Activated naive CD8-positive, alpha-beta T cell treated with anti-CD3 and anti-CD28 coated beads, Interleukin-2, amount 50 U/mL, for 16 hours (primary cell): ENCODE results near the gene ARHGAP12.
A peak's percentile ranks its signal among the peaks of the same experiment; 100 is the strongest.

ENCODE experiments used
- DNase-seq: peaks from one replicate; pipeline ENCODE4 v3.0.0-alpha.2; 2020; ENCODE audit warnings: low read depth, low spot score

Gene ARHGAP12

DNA sequence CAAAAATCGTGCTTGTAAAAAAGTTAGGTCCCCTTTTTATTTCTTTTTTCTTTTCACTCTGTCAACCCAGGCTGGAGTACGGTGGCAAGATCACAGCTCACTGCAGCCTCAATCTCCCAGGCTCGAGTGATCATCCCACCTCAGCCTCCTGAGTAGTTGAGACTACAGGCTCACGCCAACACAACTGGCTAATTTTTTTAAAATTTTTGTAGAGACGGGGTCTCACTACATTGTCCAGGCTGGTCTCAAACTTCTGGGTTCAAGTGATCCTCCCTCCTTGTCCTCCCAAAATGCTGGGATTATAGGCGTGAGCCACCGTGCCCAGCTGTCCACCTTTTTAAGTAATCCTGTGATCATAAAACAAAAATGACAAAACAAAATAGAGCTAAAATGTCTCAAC is 19.4 kb upstream of the ARHGAP12 start:
- no peak for DNase-seq

DNA sequence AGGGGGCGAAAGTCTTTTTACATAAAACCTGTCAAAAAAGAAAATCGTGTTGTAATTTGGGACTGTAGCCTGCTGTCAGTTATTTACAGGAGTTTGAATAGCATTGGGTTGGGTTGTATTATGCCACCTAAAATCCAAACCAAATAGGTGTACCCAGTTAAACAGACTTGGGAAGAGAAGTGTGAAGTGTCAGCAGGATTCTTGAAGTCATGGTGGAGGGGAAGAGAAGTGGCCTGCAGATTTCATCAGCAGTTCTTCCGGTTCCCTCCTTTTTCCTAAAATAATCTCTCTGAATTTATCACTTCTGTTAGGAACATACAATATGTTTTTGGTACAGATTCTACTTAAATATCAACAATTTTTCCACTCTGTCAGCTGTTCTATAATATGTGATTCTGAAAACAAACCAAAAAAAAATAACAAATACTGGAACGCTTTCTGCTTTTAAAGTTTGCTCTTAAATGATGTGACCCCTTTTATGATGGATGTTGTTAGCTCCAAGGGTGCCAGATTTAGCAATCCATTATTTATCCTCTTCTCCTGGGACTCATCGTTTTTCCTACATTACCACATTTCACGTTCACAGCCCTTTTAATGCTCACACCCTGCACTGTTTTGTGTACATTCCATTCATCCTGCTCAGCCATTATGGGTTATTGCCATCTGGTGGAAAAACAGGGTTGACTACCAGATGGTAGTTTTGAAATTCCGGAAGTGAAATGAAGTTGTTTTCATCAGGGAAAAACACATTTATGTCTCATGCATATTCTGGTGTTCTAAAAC is 18.7 kb upstream of the ARHGAP12 start:
- no peak for DNase-seq

DNA sequence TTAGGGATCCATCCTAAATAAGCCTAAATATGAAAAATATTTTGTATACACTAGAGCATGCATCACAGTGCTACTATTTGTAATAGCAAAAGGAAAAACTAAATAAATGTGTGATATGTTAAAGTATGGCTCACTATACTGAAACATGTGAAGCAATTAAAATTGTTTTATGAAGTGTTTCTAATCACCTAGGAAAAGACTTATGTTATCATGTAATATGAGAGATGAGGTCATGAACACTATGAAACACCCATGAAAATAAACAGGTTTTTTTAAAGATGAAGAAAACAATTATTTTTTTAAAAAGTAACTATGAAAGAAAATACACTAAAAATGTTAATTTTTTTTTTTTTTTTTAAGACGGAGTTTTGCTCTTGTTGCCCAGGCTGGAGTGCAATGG is 16.8 kb upstream of the ARHGAP12 start:
- no peak for DNase-seq

DNA sequence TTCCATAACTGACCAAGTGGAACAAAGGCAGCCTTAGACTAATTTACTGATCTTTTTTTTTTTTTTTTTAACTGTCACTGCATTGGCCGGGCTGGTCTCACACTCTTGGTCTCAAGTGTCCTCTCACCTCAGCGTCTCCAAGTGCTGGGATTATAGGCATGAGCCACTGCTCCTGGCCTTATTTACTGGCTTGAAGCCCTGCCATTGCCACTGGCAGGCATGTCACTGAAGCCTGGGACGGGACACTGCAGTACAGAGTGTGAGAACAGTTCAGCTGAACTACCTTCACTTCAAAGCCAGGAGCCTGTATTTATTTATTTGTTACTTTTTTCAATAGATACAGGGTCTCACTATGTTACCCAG is 15.4 kb upstream of the ARHGAP12 start:
- DNase-seq = no peak

- no peak for DNase-seq
Observed at GRCh38 chr10:31942892-31943291, 14.3 kb upstream of the ARHGAP12 start.

DNA sequence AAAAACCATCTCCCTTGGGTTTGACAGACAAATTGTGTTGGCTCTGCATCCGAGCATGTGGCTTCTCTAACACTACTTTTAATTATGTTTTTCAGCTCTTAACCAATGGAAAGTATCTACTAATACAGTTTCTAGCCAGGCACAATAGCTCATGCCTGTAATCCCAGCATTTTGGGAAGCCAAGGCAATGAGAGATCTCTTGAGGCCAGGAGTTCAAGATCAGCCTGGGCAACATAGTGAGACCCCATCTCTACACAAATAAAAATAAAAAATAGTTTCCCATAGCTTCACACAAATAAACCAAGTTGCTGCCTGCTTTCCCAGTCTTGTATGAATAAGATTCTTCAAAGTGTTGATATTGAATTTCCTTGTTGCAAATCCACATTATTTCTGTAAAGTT is 13.8 kb upstream of the ARHGAP12 start:
- no peak for DNase-seq

GRCh38 chr10:31940839-31941653 is 12.4 kb upstream of the ARHGAP12 start:
- DNase-seq = no peak

DNA sequence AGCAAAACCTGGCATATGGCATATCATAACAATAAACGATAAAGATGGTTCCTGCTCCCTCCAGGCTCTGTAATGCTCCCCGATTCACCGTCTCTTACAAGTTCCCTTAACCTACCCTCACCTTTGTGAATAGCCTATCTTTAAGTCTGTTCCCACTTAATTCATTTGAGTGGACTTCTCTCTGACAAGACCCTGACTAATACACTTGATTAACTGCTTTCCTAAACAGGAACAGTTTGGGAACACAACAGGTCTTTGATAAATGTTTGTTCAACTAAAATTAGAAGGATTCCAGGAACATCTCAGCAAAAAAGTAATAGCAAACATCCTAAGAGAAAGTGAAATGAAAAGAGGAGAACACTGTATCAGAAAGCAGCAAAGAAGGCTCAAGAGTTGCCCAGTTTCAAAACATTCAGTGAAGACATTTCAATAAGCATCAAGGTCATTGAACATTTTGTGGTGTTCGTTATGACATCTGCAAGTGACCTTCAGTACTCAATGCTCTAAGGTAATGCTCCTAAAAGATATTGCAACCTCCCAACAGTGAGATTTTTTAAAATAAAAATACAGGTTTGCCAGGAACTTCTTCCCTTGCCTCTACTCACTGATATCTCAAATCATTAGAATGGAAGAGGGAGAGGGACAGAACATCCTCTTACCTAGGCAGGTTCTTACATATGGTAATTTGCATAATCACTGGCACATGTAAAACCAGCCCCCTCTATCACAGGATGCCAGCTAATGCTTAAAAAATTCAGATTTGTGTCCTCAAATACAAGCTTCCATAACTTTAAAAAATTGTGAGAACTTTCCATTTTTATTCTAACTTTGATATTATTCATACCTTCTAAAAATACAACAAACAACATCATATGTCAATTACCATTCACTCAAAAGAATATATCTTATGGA is 11.4 kb upstream of the ARHGAP12 start:
- DNase-seq = no peak

DNA sequence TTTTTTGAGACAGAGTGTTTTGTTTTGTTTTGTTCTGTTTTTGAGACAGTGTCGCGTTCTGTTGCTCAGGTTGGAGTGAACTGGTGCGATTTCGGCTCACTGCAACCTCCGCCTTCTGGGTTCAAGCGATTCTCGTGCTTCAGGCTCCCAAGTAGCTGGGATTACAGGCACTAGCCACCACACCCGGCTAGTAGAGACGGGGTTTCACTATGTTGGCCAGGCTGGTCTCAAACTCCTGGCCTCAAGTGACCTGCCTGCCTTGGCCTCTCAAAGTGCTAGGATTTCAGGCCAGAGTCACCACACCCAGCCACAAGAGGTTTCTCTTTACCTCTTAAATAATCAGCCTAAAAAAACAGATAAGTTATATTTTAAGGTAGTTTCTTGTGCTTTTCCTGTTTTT is 8.7 kb upstream of the ARHGAP12 start:
- DNase-seq = no peak

DNA sequence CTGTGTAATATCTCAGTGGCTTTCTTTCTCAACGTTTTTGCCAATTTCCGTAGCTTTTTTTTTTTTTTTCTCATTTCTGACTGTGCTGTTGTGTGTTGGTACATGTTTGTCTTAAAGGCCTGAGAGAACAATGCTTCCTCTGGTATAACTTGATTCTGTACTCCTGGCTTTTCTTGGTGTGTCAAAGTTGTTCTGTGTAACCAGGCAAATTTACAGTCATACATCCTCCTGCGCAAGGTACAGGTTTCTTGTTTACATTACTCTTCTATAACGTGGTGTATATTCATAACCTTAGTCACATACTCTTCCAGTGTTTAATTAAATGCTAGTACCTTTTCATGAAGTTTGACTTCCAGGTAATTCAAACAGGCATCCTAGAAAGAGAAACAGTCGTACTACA is 8.3 kb upstream of the ARHGAP12 start:
- DNase-seq = no peak

DNA sequence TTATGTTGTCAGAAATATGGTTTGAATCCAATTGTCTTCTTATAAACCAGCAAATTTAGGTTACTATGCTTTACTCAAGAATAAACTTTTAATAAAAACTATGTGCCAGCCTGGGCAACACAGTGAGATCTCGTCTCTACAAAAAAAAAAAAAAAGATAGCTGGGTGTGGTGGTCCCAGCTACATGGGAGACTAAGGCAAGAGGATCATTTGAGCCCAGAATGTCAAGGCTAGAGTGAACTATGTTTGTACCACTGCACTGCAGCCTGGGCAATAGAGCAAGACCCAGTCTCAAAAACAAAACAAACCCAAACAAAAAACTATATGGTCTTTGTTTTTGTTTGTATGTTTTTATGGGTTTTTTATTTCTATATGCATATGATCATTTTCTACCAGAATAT is 7.5 kb upstream of the ARHGAP12 start:
- DNase-seq = no peak

DNA sequence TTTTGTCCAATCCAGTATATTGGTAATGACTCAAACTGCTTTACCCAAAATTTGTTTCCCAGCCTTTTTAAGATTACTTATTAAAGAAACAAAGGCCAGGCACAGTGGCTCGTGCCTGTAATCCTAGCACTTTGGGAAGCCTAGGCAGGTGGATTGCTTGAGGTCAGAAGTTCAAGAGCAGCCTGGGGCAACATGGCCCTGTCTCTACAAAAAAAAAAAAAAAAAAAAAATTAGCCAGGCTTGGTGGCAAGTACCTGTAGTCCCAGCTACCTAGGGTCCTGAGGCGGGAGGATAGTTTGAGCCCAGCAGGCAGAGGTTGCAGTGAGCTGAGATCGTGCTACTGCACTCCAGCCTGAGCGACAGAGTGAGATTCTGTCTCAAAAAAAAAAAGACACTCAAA is 7.0 kb upstream of the ARHGAP12 start:
- no peak for DNase-seq

DNA sequence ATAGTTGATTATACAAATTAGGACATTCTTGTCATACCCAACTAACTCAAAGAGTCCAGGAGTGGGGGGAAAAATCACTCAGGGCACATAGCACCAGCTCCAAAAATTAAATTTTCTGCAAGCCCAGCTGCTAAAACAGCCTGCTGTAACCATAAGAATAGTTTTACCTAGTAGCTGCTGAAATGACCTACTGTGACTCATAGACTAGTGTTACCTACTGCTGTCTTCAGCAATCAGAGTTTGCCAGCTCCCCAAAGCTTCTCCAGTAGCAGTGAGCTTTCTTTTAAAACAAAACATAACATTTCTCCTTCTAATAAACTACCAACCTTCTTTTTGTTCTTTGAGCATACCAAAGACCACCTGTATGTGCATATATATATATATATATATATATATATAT is 4.2 kb upstream of the ARHGAP12 start:
- DNase-seq = no peak

DNA sequence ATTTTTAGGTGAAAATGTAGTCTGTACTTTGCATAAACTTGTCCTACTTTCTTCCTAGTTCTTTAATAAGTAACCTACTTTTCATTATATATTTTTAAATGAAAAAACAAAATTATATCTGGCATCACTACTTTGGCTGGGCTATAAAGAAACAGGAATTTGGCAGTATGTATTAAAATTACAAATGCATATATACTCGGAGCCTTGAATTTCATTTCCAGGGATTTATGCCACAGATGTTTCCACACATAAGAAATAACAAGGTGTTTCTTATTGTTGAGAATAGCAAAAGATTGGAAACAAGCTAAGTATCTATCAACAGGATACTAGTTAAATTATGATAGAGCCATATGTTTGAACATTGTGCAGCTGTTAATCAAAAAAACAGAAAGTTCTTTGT is 2.2 kb upstream of the ARHGAP12 start:
- DNase-seq = no peak

GRCh38 chr10:31930023-31930751 is 1.6 kb upstream of the ARHGAP12 start:
- DNase-seq = no peak

DNA sequence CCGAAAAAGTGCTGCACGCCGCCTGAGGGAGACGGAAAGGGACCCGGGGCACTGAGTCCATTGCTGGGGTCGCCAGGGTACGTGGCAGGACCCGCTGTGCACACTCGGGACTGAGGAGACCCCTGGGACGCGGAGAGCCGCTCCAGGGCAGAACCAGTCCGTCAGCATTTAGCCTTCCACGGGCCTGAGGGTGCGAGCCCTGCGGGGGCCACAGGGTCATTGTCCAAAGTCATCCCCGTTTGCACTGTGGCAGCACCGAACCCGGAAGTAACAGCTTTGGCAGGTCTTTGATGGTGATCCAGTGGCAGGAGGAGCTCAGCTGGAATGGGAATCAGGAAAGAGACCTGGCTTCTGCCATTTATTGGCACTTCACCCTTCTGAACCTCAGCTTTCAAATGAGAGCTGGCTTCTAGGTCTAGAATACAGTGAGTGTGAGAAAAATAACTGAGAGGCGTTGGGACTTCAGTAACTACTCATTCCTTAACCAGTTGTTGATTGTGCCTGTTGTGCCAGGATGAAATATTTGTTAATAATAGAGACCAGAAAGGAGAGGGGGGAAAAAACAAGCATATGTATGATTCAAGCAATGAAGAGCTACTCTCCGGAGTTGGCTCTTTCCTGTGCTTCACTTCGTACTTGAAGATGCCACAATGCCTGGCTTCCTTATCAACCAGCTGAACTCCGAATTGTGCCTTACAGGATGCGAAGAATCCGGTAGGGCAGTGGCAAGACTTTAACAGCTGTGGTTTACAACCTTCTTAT is 811 bp upstream of the ARHGAP12 start:
- no peak for DNase-seq

GRCh38 chr10:31927884-31928548 is 615 bp downstream of the ARHGAP12 start:
- peak; percentile 6 for DNase-seq

- no peak for DNase-seq
Observed at GRCh38 chr10:31927565-31927883, 1.1 kb downstream of the ARHGAP12 start.

GRCh38 chr10:31926765-31927564 is 1.7 kb downstream of the ARHGAP12 start:
- DNase-seq = no peak
